Measurements from ENCODE around the gene VTA1. TPM values are rescaled to one million over a fixed set of nuclear protein-coding genes. Genes with fewer than 3 reads are reported as not detected.
"Not testable (repeated sequence)": the region's sequence is repeated elsewhere in the genome, so short reads cannot be mapped to it uniquely, and the experiment has no call there.

The VTA1 gene
- polyA plus RNA-seq, 3 donors: 68.6 to 72.7 (median 69.5) TPM

DNA sequence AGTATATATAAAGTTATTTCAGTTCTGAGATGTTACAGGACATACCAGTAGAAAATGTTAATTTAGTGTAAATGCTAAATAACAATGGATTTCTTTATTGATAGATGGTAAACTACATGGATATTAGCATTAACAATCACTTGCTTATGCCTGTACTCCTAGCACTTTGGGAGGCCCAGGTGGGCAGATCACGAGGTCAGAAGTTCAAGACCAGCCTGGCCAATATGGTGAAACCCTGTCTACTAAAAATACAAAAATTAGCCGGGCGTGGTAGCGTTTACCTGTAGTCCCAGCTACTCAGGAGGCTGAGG lies 9.7 kb downstream of the VTA1 start:
- not testable (repeated sequence) for DNase-seq

DNA sequence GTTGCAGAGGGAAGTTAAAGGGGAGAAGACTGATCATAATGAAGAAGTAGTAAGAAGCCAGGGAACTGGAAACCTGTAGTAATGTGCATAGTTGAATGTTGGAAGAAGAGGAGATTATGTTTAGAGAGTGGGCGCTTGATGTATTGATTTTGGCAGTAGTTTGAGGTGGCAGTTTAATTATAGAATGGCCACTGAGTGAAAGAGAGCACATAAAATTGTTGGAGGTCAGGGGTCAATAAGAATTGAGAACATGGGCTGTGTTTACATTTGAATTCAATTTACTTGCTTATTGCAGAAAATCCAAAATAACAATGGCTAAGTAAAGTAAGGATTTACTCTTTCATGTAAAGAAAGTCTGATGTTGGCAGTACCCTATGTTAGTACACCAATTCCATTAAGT lies 15.7 kb downstream of the VTA1 start:
- DNase-seq: no peak

DNA sequence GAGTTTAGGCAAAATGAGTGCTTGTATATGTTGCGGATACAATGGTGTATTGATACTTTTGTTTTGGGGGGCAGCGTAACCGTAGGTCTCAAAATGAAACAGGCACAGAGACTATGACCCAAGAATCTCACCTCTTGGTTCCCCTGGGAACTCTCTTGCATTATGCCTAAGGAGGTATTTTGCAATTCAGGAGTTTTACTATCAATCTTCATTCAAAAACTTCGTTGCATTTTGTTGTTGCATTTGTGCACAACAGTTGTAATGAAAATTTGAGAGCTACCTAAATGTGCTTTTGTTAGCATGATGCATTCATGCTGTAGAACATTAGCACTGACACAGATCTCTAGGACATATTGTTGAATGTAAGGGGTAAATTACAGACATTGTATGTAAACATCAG lies 18.2 kb downstream of the VTA1 start:
- no peak for DNase-seq

DNA sequence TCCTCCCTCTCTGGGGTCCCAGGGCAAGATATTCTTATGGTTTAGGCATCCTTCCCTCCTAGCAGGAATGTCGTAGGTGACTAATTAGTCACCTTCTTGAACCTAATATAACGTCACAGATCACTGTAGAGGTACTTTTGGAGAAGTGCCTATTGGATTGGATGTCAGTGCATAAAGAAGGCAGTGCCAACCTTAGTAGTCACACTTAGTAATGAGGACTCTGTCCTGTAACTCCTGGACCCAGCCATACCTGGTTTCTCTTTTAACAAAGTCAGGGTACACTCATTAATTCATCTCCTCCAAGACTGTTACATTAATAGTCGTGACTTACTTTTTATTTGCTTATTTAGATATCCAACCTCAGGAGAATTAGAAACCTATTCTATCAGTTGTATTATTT lies 20.0 kb downstream of the VTA1 start:
- DNase-seq: no peak

DNA sequence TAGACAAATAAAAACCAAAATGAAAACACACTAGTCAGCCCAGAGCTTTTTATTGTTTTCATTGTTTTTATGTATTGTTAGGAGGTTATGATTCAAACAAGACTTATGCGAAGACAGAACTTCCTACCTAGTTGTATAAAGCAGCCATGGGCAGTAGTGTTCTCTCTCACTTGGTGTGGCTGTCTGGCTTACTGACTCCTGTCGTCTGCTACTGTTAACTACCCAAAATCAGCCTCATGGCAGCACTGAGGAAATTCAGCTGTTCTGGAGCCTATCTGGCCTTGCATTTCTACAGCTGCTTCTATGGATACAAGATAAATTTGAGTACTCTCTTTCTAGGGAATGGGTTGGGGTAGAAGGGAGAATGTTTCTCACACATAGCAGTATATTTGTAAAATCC lies 20.4 kb downstream of the VTA1 start:
- DNase-seq: no peak

DNA sequence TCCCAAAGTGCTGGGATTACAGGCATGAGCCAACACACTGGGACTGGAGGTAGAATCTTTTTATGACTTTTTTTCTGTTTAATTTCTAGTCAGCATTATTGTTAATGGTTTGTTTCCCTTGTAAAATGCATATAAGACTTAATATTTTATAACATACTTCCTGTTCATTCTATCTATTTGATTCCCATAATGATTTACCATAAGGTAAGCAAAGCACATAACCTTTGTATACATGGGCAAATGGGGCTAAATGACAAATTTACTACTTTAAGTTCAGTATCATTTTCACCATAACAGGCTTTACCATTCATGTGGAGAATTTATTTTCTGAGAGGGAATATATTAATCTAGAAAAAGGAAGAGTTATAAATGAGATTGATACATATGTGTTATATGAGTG lies 24.3 kb downstream of the VTA1 start:
- no peak for DNase-seq

DNA sequence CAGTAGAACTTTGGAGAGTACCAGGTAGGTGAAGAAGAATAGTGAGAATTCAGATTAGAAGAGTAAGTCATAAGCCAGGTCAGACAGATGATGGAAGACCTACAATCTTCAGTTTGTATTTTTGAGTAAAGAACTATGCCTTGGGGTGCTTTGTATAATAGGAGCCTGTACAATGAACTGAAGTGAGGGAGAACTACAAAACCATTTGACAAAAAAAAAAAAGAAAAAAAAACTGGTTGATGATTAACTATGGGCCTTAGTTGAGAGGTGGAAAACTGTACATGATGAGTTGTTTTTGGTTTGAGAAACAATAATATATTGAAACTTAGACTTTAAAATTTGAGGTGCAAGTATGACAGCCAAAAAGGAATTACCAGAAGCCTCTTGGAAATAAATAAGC lies 25.7 kb downstream of the VTA1 start:
- DNase-seq: no peak

DNA sequence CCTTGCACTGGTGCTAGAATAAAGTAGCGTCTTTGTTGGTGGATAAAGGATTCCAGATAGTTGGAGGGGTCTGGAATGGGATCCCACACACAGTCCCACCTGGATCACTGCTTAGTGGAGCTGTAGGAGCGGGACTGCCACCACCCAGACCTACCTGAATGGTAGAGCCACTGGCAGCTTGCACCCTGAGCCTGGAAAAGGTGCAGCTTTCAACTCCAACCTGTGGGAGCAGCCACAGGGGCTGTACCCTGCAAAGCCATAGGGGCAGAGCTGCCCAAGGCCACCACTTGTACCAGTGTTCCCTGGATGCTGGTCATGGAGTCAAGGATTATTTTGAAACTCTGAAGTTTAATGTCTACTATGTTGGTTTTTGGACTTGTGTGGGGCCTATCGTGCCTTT lies 26.9 kb downstream of the VTA1 start:
- DNase-seq: no peak

DNA sequence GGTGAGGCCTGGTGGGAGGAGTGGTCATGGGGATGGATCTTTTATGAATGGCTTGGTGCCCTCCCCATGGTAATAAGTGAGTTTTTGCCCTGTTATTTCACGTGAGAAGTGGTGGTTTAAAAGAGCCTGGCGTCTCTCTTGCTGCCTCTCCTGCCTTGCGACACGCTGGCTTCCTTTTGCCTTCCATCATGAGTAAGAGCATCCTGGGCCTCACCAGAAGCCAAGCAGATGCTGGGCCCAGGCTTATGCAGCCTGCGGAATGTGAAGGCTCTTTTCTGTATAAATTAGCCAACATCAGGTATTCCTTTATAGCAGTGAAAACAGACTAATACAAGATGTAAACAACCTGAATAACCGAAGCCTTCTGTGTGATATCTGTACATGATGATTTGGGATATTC lies 27.6 kb downstream of the VTA1 start:
- DNase-seq: no peak

DNA sequence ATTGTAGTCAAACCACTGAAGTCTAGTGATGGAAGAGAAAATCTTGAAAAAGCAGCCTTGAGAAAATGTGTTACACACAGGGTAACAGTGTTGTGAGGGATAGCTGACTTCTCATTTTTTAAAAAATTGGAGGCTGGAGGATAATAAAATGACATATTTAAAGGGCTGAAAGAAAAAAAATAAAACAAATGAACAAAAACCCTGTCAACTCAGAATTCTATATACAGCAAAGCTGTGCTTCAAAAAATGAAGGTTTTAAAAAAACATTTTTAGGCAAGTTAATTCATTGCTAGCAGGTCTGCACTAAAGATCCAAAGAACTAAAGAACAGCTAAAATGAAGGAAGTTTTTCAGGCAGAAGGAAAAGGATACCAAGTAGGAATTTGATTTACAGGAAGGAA lies 31.1 kb downstream of the VTA1 start:
- no peak for DNase-seq

DNA sequence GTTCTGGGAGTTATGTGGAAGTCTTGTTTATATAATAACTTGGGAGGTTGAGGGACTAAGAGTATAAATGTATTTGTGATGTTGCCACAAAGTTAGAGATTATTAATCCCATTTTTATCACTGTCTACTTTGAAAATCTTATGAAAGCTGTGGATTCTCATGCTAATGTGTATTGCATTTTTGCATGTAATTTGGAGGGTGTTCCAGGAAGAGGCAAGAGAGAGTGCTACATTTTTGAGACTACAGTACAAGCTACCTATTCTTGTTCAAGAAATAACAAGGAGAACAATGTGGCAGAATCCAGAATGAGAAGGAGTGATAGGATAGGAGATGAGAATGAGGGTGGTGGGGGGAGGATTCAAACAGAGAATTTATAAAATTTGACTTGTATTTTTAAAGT lies 34.9 kb downstream of the VTA1 start:
- no peak for DNase-seq

DNA sequence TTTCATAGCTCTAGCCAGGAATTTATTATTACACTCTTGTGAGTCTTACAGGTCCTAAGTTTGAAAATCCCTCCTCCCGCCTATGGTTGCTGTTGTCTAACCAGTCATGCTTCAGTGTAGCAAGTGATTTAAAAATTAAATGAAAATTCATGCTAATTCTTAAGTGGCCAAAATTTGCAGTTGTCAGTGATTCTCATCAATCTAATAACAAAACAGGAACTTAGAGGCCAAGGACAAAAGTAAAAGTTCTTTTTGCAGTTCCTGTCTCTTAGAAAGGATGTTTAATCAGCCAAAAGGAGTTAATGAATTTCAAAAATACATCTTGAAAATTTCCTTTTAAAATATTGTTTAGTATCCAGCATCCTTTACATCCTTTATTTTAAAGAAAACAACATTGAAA lies 36.3 kb downstream of the VTA1 start:
- no peak for DNase-seq

DNA sequence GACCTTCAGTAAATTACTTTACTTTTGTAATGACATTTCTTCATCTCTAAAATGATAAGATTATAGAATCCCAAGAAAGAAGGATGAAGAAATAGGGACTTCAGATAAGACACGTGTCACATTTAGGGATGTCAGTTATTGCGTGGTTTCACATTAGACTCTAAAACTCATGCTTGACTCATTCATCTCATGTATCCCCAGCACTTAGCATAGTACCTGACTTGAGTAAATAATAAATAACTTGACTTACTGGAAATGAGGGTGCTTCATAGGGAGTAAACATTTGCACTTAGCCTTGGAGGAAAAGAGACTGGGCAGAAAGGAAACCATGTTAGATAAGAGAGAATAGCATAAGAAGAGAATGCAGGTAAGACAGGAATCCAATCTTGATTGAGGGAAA lies 37.2 kb downstream of the VTA1 start:
- no peak for DNase-seq

DNA sequence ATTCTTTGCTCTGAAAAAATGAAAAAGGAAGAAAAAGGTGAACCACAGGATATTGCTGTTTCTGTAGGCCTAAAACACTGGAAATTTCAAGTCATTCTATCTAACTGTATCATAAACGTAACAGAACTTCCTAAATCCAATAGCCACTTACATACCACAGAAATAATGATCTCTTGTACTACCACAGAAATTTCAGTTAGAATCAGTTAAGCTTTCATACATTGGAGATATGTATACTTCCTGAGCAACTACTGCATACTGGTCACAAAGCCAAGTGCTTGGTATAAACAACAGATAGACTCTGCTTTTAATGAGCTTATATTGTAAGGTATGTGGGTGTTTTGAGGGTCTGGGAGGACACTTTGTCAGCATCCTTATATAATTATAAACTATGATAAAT lies 38.6 kb downstream of the VTA1 start:
- DNase-seq: no peak

DNA sequence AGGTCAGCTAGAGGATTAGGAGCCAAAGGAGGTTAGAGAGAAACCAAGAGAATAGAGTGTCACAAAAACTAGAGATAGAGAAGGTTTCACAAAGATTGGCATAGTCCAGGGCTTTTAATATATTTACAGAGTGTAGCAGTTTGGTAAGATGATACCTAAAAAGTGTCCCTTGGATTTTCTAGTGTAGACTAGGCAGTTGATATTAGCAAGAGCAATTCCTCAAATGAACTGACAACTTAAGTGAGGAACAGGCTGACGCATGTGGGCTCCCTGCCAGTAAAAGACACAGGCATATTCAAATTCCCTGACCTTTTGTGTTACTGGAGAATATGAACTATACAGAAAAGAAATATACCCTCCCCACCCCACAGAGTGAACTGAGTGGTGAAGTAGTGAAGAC lies 40.1 kb downstream of the VTA1 start:
- DNase-seq: no peak

DNA sequence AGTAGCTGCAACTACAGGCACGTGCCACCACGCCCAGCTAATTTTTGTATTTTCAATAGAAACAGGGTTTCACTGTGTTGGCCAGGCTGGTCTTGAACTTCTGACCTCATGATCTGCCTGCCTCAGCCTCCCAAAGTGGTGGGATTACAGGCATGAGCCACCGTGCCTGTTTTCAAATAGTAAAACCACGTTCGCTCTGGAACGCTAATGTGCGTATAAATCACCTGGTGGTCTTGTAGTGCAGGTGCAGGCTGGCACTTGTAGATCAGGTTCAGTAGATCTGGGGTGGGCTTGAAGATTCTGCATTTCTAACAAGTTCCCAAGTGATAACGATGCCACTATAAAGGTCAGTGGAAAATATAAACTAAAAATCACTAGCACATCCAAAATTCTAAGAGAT lies 41.3 kb downstream of the VTA1 start:
- not testable (repeated sequence) for DNase-seq

DNA sequence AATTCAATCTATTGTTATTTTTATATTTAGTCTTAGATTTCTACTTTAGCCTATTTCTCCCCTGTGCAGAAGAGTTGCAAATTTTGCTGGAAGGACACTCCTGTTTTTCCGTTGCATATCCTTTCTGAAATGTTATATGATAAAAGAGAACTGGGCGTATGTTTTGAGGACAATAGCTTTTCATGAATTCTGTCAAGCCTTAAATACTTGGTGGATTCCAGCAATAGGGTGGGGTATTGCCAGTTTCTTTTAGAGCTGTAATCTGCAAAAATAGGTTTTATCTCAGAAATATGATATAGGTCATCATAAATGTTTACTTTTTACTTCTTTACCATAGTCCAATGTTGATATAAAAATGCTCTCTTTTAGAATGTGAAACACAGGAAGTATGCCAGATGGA lies 42.0 kb downstream of the VTA1 start:
- DNase-seq: no peak

DNA sequence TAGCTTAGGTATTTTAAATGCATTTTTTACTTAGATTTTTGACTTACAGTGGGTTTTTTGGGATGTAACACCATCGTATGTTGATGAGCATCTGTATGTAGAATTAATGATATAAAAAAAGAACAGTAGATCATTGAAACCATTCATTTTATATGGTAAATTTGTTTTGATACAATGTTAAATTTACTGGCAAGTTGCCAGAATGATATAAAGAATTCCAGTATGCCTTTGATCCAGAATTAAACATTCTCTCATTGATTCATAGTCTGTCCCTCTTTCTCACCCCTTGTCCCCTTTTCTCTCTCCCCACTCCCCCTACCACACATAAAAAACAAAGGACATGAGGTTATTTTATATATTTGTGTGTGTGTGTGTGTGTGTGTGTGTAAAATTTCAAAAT lies 45.3 kb downstream of the VTA1 start:
- DNase-seq: no peak

DNA sequence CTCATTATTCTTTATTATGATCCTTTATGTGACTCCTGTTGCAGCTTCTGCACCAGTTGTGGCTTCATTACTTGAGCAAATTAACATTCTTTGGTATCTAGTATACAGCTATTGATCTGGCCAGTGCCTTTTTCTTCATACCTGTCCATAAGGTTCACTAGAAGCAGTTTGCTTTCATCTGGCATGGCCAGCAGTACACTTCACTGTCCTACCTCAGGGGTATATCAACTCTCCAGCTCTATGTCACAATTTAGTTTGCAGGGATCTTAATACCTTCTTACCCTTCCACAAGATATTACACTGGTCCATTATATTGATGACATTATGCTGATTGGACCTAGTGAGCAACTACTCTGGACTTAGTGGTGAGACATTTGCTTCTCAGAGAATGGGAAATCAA lies 46.6 kb downstream of the VTA1 start:
- DNase-seq: no peak

DNA sequence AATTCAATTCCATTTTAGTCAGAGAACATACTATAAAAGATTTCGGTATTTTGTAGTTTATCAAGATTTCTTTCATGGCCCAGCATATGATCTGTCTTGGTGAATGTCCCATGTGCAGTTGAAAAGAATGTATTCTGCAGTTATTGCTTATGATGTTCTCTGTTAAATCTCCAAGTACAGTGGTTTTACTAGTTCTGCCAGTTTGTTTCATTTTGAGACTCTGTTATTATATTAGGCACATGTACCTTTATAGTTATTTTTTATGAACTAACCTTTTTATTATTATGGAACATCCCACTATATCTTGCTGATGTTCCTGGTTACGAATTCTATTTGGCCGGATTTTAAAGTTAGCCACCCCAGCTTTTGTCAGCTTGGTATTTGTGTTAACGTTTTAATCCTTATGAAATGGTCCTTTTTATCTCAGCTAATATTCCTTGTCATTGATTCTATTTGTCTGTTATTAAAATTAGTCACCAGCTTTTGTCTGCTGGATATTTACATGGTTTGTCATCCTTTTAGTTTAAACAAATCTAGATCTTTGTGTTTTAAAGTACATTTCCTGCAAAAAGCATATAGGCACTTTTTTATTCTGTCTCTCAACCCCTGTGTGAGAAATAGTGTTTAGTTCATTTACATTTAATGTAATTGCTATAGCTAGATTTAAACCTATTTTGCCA lies 48.9 kb downstream of the VTA1 start:
- DNase-seq: no peak

DNA sequence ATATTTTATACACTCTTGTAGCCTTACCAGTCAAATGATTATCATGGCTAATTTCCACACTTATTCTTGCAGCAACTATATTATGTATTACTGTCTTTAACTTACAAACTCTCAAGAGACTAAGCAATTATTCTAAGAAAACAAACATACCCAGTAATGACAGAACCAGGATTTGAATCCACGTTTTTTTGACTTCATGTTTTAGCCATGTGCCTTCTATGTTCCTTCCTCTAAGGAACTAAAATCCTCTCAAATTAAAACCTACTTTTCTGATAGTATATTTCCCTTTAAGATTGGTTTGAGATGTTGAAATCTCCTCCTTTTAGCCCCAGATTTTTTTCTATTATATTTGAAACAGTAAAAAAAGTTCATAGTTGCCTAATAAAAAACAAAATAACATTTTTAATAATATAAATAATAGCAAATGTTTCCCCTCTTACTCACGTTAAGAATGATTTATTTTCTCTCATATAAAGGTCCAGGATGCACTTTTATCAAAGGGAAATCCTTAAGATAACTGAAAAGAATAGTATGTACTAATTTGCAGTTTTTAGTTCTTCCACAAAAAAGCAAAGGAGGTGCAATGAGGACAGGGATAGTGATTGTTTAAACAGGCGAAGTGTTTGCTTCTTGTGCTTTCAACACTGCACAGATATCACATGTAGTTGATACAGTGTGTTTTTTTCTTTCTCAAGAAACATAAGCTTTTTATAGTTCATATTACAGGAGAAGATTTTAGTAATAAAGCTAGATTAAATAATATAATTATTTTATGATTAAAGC lies 54.0 kb downstream of the VTA1 start:
- no peak for DNase-seq

DNA sequence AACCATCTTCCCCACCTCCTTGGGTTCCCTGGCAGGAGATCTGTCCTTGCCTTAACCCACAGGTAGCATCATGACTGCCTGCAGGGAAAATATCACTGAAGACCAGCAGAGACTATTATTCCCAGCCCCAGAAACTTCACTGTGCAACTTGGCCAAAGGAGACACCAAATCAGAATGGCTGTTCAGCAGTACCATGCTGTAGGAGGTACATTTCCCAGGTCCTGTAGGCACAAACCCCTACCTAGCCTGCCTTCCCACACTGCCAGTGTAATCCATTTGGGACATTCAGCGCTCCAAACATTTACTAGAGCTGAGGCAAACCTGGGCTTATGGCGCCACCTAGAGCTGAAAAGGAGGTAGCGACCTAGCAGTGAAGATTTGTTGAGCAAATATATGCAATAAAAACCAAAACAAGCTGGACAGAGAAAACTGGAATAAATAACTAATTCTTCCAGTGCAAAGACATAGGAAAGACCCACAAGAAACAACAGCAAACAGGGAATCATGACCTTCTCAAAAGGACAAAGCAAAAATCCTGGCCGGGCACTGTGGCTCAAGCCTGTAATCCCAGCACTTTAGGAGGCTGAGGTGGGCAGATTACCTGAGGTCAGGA lies 60.3 kb downstream of the VTA1 start:
- no peak for DNase-seq

DNA sequence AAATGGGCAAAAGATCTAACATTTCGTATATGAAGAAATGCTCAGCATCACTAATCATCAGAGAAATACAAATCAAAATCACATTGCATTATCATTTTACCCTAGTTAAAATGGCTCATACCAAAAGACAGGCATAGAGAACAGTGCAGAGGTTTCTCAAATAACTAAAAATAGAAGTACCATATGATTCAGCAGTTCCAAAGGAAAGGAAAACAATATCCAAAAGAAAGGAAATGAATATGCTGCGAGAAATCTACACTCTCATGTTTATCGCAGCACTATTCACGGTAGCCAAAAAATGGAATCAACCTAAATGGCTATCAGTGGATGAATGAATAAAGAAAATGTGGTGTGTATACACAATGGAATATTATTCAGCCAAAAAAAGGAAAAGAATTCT lies 63.5 kb downstream of the VTA1 start:
- DNase-seq: no peak

DNA sequence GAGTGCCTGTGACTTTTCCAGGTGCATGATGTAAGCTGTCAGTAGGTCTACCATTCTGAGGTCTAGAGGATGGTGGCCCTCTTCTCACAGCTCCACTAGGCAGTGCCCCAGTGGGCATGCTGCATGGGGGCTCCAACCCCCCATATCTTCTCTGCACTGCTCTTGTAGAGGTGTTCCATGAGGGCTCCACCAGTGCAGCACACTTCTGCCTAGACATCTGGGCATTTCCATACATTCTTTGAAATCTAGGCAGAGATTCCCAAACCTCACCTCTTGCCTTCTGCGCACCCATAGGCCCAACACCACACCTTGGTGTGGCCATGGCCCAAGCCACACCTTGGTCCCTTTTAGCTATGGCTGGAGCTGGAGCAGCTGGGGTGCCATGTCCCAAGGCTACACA lies 66.3 kb downstream of the VTA1 start:
- no peak for DNase-seq

All from renal pelvis (tissue), 4 donors.